Right atrium auricular region (tissue), 2 donors: Measurements from ENCODE around the gene ZNF775. TPM values are rescaled to one million over a fixed set of nuclear protein-coding genes. Genes with fewer than 3 reads are reported as not detected.

ENCODE experiments used
- DNase-seq: peaks from one replicate; pipeline ENCODE4 v3.0.0-alpha.2; 2019; ENCODE audit warnings: low spot score
- H3K27ac ChIP-seq, 2 donors: fragments of 200-600 bp; sonication (generic); 1 replicate in 1 of 2; 2 replicates in 1 of 2; pipeline ENCODE4 v1.5.1; 2016 to 2019
- H3K27me3 ChIP-seq, 2 donors: fragments of 200-600 bp; sonication (generic); one replicate each; pipeline versions ENCODE4 v1.5.1 to v1.6.0; 2017 to 2019
- H3K36me3 ChIP-seq: fragments of 200-600 bp; sonication (generic); one replicate; pipeline ENCODE4 v1.5.1; 2016
- H3K4me1 ChIP-seq, 2 donors: fragments of 200-600 bp; sonication (generic); one replicate each; pipeline versions ENCODE4 v1.5.1 to v1.6.0; 2017 to 2019
- H3K4me3 ChIP-seq, 2 donors: fragments of 200-600 bp; sonication (generic); 1 replicate in 1 of 2; 2 replicates in 1 of 2; pipeline ENCODE4 v1.5.1; 2017 to 2019; ENCODE audit warnings: mild to moderate bottlenecking in 1 of 2, moderate library complexity in 1 of 2
- H3K9me3 ChIP-seq, 2 donors: fragments of 200-600 bp; sonication (generic); one replicate each; pipeline ENCODE4 v1.5.1; 2019
- CTCF ChIP-seq, 2 donors: fragments of 200-600 bp; sonication (generic); IDR thresholded peaks; one replicate each; pipeline ENCODE4 v1.5.1; 2019; ENCODE audit warnings: antibody characterized with exemption in 2 of 2
- total RNA-seq, 2 donors: library from RNA; depleted of rRNA; stranded (reverse); fragments of >200 nt; gene quantifications; one replicate each; pipeline ENCODE4 v1.1.0, GENCODE V29; 2016

The ZNF775 gene
- total RNA-seq, 2 donors from 2014 or later: 4.1 to 6.2 TPM

- Histone ChIP-seq H3K27ac (no peak overlapping the region), H3K4me3 (no peak overlapping the region), H3K4me1 (peaks cover 0 to 32% of the 10 kb centered on the region in 2 donors), H3K27me3 (no peaks in the 10 kb centered on the region), H3K9me3 (peaks cover 0 to 8% of the 10 kb centered on the region in 2 donors), H3K36me3 (no peaks in the 10 kb centered on the region)
- no peak for TF ChIP-seq CTCF (IDR thresholded peaks at IDR 0.05)
- no peak for DNase-seq
Observed at GRCh38 chr7:150342121-150342408, 37.1 kb upstream of the ZNF775 start.

DNA sequence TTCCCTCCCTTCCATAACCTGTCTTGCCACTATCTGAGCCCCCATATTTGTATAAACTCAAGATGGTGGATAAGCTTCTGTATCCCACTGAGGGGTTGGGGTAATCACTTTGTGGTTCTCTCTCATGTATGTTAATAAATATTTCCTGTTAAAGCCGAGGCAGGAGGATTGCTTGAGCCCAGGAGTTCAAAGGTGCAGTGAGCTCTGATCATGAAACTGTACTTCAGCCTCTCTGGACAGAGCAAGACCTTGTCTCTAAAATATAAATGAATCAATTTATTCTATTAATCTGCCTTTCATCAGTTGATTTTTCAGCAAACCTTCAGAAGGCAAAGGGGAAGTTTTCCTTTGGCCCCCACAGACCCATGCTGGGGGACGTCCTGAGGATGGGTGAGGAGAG is 35.9 kb upstream of the ZNF775 start:
- TF ChIP-seq CTCF (IDR thresholded peaks at IDR 0.05): no peak
- no peaks in the 10 kb centered on the region for H3K27me3 ChIP-seq
- no peak overlapping the region for H3K27ac ChIP-seq
- H3K4me3 ChIP-seq: no peak overlapping the region
- H3K9me3 ChIP-seq: peaks cover 0 to 8% of the 10 kb centered on the region in 2 donors
- H3K36me3 ChIP-seq: no peaks in the 10 kb centered on the region
- peaks cover 0 to 32% of the 10 kb centered on the region in 2 donors for H3K4me1 ChIP-seq
- no peak for DNase-seq

DNA sequence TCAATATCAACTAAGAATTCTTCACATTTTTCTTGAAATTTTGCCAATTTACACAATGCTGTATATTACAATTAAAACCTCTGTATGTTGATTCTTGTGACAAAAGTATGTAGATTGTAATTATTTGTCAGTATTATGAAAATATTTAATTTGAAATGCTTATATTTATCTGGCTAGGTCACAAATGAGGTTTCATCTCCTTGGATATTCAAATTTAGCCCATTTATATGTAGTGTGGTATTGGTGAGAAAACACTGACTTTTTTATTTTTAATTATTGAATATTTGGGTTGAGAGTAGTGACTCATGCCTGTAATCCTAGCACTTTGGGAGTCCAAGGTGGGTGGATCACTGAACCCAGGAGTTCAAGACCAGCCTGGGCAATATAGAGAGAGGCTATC is 34.8 kb upstream of the ZNF775 start:
- Histone ChIP-seq H3K27ac (no peak overlapping the region), H3K4me1 (peaks cover 0 to 27% of the 10 kb centered on the region in 2 donors), H3K4me3 (no peak overlapping the region), H3K9me3 (peaks cover 0 to 8% of the 10 kb centered on the region in 2 donors), H3K27me3 (no peaks in the 10 kb centered on the region), H3K36me3 (no peaks in the 10 kb centered on the region)
- DNase-seq: no peak
- no peak for TF ChIP-seq CTCF (IDR thresholded peaks at IDR 0.05)

DNA sequence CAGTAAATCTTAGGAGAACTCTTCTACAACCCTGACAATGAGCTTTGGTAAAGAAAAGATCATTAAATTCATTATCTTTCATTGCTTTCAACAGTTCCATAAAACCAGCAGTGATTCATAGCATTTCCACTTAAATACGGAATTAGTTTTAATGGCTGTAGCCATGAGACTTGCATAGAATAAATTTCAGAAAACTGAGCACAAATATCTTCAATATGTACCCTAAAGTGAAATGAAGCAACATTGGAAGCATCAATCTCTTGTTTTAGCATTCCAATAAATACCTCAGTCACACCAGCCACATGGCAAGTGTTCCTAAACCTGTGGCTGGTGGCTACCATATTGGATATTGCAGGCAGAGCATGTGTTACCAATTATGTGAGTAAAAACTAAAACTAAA is 34.1 kb upstream of the ZNF775 start:
- Histone ChIP-seq H3K27ac (no peak overlapping the region), H3K36me3 (no peaks in the 10 kb centered on the region), H3K9me3 (peaks cover 0 to 8% of the 10 kb centered on the region in 2 donors), H3K27me3 (no peaks in the 10 kb centered on the region), H3K4me3 (no peak overlapping the region), H3K4me1 (peaks cover 0 to 20% of the 10 kb centered on the region in 2 donors)
- TF ChIP-seq CTCF (IDR thresholded peaks at IDR 0.05): no peak
- no peak for DNase-seq

DNA sequence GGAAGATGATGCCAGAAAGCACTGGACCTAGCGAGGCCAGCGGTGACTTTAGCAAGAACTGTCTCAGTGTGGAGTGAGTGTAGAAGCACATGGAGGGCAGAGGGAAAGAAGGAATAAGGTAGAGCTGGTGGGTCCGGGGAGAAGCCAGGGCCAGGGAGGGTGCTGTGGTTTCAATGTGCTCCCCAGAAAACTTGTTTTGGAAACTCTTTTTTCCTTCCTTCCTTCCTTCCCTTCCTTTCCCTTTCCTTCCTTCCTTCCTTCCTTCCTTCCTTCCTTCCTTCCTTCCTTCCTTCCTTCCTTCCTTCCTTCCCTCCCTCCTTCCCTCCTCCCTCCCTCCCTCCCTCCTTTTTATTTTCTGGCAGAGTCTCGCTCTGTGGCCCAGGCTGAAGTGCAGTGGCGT is 32.2 kb upstream of the ZNF775 start:
- TF ChIP-seq CTCF (IDR thresholded peaks at IDR 0.05): no peak
- no peak for DNase-seq
- H3K27me3 ChIP-seq: no peaks in the 10 kb centered on the region
- H3K9me3 ChIP-seq: peaks cover 0 to 8% of the 10 kb centered on the region in 2 donors
- no peak overlapping the region for H3K27ac ChIP-seq
- H3K4me3 ChIP-seq: no peak overlapping the region
- H3K4me1 ChIP-seq: peaks cover 0 to 1% of the 10 kb centered on the region in 2 donors
- no peaks in the 10 kb centered on the region for H3K36me3 ChIP-seq

GRCh38 chr7:150351587-150352194 is 27.4 kb upstream of the ZNF775 start:
- DNase-seq: no peak

More at GRCh38 chr7:150351587-150352194, 27.4 kb upstream of the ZNF775 start:
- H3K4me1 ChIP-seq: no peaks in the 10 kb centered on the region
- no peaks in the 10 kb centered on the region for H3K27me3 ChIP-seq
- no peak for TF ChIP-seq CTCF (IDR thresholded peaks at IDR 0.05)
- H3K36me3 ChIP-seq: no peaks in the 10 kb centered on the region
- H3K9me3 ChIP-seq: no peaks in the 10 kb centered on the region
- no peak overlapping the region for H3K4me3 ChIP-seq
- H3K27ac ChIP-seq: no peak overlapping the region
